NB4 (cell line): ENCODE results near the gene LAMA1.

ENCODE experiments used
- DNase-seq: peaks from one replicate; pipeline ENCODE4 v3.0.0; 2010; ENCODE audit warnings: low read depth
- H3K4me3 ChIP-seq: one replicate; pipeline ENCODE4 v1.5.1; 2011; ENCODE audit warnings: mild to moderate bottlenecking, low read depth, low read length, moderate library complexity
- MYC ChIP-seq: IDR thresholded peaks from 2 replicates; pipeline ENCODE4 v1.6.1; 2011; ENCODE audit warnings: low read depth, low read length
- POLR2A ChIP-seq: IDR thresholded peaks from 2 replicates; pipeline ENCODE4 v1.6.1; 2011; ENCODE audit warnings: mild to moderate bottlenecking; ENCODE audit not compliant: insufficient read length; ENCODE audit errors: extremely low read depth
- TF ChIP-seq, protein P1 (sequence below): IDR thresholded peaks from one replicate; pipeline ENCODE4 v1.5.1; 2012; ENCODE audit warnings: low read depth, low read length
- TF ChIP-seq, protein P2 (sequence below): IDR thresholded peaks from 2 replicates; pipeline ENCODE4 v1.6.1; 2011; ENCODE audit warnings: low read depth, low read length

Gene LAMA1

DNA sequence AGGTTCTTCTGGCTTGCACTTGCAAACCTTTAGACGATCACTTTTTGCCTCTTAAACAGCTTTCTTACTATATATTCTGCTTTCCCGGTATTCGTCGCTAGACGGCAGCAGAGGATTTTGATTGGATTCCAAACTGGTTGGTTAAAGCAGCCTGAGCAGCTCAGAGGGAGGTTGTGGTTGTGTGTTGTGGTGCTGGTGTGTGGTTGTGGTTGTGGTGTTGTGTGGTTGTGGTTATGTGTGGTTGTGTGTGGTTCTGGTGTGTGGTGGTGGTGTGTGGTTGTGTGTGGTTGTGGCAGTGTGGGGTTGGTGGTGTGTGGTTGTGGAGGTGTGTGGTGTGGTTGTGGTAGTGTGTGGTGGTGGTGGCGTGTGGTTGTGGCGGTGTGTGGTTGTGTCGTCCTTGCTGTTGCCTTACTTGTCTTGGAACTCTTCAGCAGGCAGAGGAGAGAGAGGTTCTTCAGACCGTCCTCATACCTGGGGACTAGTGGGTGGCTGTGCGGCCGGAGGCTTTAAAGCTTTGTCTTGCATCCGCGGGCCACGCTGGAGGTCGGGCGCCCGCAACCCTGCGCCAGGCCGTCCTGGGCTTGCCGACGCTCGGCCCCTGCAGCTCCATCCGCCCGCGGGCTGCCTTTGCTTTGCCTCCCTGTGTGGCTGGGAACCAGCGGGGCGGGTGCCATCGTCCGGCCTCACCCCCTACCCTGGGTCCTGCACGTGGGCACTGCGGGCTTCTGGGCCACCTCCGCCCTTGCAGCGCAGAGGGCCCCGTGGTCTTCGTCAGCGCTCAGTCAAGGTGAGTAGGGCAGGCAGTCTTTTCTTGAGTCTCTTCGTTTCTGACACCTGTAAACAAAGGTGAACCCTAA, 197.3 kb downstream of the LAMA1 start:
- no peak overlapping the region for H3K4me3 ChIP-seq
- TF ChIP-seq MYC (no peak), POLR2A (no peak)
- TF ChIP-seq, protein P1, sequence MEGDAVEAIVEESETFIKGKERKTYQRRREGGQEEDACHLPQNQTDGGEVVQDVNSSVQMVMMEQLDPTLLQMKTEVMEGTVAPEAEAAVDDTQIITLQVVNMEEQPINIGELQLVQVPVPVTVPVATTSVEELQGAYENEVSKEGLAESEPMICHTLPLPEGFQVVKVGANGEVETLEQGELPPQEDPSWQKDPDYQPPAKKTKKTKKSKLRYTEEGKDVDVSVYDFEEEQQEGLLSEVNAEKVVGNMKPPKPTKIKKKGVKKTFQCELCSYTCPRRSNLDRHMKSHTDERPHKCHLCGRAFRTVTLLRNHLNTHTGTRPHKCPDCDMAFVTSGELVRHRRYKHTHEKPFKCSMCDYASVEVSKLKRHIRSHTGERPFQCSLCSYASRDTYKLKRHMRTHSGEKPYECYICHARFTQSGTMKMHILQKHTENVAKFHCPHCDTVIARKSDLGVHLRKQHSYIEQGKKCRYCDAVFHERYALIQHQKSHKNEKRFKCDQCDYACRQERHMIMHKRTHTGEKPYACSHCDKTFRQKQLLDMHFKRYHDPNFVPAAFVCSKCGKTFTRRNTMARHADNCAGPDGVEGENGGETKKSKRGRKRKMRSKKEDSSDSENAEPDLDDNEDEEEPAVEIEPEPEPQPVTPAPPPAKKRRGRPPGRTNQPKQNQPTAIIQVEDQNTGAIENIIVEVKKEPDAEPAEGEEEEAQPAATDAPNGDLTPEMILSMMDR, result peak; percentile 45
- DNase-seq, result peak; percentile 53

DNA sequence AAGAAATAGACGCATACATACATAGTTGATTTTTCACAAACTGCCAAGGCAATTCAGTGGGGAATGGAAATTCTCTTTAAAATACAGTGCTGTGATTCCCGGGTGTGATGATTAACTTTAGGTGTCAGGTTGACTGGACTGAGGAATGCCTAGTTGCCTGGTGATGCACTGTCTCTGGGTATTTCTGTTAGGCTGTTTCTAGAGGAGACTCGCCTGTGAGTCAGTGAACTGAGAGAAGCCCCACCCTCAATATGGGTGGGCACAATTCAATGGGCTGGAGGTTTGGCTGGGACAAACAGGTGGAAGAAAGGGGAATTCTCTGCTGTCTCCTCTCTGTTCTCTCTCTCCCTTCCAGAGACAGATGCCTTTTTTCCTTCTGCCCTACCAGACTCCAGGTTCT, 200.5 kb downstream of the LAMA1 start:
- TF ChIP-seq, protein P2, sequence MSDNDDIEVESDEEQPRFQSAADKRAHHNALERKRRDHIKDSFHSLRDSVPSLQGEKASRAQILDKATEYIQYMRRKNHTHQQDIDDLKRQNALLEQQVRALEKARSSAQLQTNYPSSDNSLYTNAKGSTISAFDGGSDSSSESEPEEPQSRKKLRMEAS, result no peak
- TF ChIP-seq, protein P1, result no peak
- no peak for DNase-seq
- H3K4me3 ChIP-seq, result no peak overlapping the region

DNA sequence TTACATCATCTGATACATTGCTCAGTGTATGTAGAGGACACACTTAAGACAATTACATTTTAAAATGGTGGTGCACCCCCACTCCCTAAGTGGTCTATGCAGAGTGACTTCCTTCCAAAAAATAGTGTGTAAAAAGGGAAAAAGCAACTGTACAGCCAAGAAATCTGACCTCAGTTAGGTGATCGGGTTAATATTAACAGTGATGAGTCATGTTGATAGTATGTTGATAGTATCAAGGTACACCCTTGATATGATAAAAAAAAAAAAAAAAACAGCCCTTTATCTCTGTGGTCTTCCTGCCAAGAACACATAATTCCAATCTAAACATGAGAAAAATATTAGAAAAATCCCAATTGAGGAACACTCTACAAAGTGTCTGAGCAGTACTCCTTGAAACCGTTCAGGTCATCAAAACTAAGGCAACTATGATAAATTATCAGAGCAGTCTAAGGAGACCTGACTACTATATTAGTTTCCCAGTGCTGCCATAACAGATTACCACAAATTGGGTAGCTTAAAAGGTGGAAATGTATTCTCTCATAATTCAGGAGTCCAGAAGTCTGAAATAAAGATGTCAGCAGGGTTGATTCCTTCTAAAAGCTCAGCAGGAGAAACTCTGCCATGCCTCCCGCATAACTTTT, 216.2 kb downstream of the LAMA1 start:
- TF ChIP-seq POLR2A, result no peak
- TF ChIP-seq, protein P1, result no peak
- TF ChIP-seq MYC, result no peak
- TF ChIP-seq, protein P2, result no peak
- no peak for DNase-seq
- H3K4me3 ChIP-seq, result no peak overlapping the region

DNA sequence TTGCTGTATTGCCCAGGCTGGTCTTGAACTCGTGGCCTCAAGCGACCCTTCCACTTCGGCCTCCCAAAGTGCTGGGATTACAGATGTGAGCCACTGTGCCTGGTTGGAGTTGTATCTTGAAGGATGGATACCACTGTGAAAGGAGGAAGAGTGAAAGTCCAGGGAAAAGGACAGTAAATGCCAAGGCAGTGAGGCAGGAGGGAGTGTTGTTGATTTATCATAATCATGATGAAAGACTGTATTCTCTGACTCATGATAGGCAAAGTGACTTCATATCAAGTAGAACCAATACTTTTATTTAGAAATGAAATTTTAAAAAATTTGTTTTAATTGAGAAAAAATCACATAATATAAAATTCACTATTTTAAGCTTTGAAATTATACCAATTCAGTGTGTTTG, 225.8 kb downstream of the LAMA1 start:
- TF ChIP-seq, protein P2, result no peak
- TF ChIP-seq, protein P1, result no peak
- no peak for TF ChIP-seq POLR2A
- no peak for TF ChIP-seq MYC
- DNase-seq, result no peak
- no peak overlapping the region for H3K4me3 ChIP-seq
